Fibroblast of pulmonary artery (primary cell): ENCODE measurements around the gene NRG2.

Source experiments
- DNase-seq: peaks from one replicate; pipeline ENCODE4 v3.0.0-alpha.2; 2010; ENCODE audit warnings: low read depth
- H3K4me3 ChIP-seq: replicated peaks from 2 replicates; pipeline ENCODE4 v1.5.1; 2011; ENCODE audit warnings: low read depth, mild to moderate bottlenecking, control low read depth, low read length, moderate library complexity
- TF ChIP-seq, protein P1 (sequence below): IDR thresholded peaks from 2 replicates; pipeline ENCODE4 v1.5.1; 2011; ENCODE audit warnings: mild to moderate bottlenecking, control low read depth, low read length, inconsistent platforms; ENCODE audit errors: missing control alignments

Gene NRG2

GRCh38 chr5:139979518-139979917, 63.6 kb downstream of the NRG2 start:
- TF ChIP-seq, protein P1, sequence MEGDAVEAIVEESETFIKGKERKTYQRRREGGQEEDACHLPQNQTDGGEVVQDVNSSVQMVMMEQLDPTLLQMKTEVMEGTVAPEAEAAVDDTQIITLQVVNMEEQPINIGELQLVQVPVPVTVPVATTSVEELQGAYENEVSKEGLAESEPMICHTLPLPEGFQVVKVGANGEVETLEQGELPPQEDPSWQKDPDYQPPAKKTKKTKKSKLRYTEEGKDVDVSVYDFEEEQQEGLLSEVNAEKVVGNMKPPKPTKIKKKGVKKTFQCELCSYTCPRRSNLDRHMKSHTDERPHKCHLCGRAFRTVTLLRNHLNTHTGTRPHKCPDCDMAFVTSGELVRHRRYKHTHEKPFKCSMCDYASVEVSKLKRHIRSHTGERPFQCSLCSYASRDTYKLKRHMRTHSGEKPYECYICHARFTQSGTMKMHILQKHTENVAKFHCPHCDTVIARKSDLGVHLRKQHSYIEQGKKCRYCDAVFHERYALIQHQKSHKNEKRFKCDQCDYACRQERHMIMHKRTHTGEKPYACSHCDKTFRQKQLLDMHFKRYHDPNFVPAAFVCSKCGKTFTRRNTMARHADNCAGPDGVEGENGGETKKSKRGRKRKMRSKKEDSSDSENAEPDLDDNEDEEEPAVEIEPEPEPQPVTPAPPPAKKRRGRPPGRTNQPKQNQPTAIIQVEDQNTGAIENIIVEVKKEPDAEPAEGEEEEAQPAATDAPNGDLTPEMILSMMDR, result no peak
- H3K4me3 ChIP-seq, result no peak overlapping the region
- DNase-seq, result no peak

DNA sequence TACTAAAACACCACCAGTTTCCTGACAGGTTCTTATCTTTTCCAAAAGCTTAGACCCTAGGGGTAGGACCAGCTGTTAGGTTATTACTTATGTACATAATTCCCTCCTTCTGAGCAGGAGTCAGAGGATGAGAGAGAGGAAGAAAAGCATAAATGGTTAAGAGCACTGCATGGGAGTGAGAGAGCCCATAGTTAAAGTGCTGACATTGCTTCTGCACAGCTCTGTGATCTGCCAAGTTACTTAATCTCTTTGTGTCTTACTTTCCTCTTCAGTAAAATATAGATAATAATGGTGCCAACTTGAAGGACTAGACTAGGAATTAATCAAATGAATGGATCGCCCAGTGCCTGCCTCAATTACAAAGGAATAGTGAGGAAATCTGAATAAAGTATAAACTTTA, 66.4 kb downstream of the NRG2 start:
- H3K4me3 ChIP-seq, result no peak overlapping the region
- TF ChIP-seq, protein P1, result no peak
- no peak for DNase-seq

GRCh38 chr5:139975942-139976341, 67.2 kb downstream of the NRG2 start:
- no peak for DNase-seq
- H3K4me3 ChIP-seq, result no peak overlapping the region
- TF ChIP-seq, protein P1, result no peak

GRCh38 chr5:139975306-139975705, 67.8 kb downstream of the NRG2 start:
- no peak for DNase-seq
- TF ChIP-seq, protein P1, result no peak

DNA sequence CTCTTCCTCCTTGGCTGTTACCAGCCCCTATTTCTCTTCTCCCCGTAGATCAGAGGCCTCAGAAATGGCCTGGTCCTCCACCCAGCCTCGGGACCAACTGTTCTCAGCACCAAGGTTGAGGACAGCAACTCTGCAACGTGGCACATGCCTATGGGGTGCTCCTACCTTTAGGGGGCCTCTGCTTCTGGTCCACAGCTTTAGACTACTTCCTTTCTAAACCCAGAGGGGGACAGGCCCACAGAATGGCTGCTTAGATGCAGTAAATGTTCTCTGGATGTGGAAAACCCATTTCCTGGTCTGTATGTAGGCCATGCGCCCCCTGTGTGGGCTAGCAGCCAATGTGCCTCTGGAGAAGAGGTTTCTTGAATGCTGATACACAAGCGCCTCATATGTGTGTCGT, 68.4 kb downstream of the NRG2 start:
- TF ChIP-seq, protein P1, result no peak
- H3K4me3 ChIP-seq, result no peak overlapping the region
- no peak for DNase-seq

More at GRCh38 chr5:139975306-139975705, 67.8 kb downstream of the NRG2 start:
- H3K4me3 ChIP-seq, result no peak overlapping the region

GRCh38 chr5:139971202-139971725, 71.8 kb downstream of the NRG2 start:
- no peak for DNase-seq
- H3K4me3 ChIP-seq, result no peak overlapping the region
- TF ChIP-seq, protein P1, result no peak

DNA sequence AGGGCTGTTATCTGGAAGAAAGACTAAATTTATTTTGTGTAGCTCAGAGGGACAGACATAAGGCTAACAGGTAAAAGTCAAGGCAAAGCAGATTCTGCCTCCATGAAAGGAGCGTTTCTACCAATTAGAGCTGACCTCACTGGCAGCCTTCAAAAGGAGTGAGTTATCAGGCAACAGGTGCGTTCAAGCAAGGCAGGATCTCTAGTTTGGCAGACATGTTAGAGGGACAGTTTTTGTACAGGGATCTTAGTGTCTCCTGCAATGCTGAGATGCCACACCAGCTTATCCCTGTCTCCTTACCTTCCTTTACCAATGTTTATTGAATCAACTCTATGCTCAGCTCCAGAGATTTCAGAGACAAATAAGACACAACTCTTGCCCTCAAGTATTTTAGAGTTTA, 73.8 kb downstream of the NRG2 start:
- TF ChIP-seq, protein P1, result no peak
- H3K4me3 ChIP-seq, result no peak overlapping the region
- no peak for DNase-seq
